UCSD-AML1 (cell line): ENCODE results near the gene RNF125.
A peak's percentile ranks its signal among the peaks of the same experiment; 100 is the strongest.
"Not testable (repeated sequence)": the region's sequence is repeated elsewhere in the genome, so short reads cannot be mapped to it uniquely, and the experiment has no call there.

Experiments used
- DNase-seq: peaks from one replicate; lab custom pipeline; 2025; ENCODE audit not compliant: unreplicated experiment; lab: John Stamatoyannopoulos, UW

Gene RNF125

DNA sequence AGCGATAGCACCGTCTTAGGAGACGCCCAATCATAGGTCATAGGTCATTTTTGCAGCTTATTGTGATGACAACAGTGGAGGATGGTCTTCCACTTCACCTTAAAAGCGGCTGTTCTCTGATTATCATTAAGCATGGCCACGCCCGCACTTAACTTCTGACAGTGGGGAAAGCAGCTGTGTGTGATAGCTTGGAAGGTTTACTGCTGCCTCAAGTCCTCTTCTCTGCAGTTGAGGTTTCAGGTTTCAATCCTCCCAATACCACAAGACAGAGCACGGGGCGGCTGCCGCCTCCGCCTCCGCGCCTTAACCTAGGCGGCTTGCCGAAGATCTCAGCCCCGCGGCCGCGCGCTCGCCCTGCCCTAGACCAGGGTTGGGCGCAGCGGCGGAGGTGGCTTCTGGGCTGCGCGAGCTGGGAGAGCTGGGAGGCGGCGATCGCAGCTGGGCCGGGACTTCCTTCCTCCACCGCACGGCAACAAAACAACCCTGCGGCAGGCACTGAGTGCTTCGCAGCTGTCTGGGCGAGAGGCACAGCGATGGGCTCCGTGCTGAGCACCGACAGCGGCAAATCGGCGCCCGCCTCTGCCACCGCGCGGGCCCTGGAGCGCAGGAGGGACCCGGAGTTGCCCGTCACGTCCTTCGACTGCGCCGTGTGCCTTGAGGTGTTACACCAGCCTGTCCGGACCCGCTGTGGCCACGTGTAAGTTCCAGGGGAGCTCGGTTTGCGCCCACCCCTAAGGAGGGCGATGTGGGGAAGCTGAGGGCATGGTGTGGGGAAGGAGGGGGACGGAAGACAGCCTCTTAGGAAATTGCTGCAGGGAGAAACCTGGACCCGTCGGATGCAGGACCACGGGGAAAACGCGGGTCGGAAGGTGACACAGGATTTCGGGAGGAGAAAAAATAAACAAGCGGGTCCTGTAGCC is at the start of gene RNF125:
Gene RNF125 (plus strand): TSS at position 495 of the 920 bp plus-strand sequence. CDS start 39 bp downstream, at position 534.
- DNase-seq, result peak; percentile 89

DNA sequence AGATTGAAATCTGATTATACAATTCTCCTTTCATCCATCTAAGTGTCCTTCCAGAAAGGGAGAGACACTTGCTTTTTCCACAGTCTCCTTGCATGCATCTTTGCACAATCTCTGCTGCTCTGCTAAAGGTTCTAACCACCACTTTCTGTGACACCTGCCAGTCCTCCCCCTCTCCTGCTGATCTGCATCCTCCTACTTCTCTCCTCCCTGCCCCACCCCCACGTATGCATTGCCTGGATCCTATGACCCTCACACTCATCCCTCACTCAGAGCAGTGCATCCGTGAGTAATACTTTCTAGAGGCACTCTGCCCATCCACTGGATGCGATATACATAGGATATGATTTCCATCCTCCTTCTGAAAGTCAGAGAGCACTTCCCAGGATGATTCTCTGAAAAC is 48.0 kb upstream of the RNF125 start:
- no peak for DNase-seq

DNA sequence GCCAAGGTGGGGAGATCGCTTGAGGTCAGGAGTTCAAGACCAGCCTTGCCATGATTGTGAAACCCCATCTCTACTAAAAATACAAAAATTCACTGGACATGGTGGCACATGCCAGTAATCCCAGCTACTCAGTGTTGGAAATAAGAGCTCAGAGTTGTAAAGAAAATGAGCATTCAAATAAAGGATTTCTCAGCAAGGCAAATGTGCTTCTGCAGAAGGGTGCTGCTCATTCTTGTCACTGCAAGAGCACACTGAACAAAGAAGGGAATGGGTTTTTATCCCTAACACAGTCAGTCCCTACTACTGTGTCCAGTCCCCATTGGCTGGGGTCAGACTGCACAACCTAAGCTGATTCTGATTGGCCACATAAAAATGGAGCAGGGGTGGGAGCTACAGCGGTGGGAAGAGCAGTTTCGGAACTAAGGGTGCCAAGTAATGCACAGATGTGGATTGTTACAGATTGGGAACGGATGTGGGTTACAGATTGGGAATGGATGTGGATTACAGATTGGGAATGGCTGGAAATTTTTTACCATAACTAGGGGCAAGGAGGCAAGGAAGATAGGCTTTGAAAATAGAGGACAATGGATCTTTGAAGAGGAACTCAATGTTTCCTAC is 44.6 kb upstream of the RNF125 start:
- no peak for DNase-seq

DNA sequence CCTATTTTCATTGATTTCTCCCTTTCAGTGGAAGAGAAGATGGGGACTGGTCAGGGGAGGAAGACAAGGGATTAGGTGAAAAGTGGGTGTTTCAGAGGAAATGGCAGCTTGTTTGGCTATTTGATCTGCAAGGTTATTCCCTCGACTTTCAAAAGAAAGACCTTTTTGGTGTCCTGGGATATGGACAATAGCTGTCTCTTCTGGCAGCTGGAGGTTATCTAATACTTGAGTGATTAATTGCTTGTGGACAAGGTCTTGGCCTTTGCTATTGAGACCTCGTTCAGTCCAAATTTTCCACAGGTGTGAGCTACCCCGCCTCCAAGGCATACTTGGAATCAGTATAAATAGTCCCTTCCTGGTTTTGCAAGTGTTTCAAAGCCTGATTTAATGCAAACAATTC is 42.4 kb upstream of the RNF125 start:
- no peak for DNase-seq

DNA sequence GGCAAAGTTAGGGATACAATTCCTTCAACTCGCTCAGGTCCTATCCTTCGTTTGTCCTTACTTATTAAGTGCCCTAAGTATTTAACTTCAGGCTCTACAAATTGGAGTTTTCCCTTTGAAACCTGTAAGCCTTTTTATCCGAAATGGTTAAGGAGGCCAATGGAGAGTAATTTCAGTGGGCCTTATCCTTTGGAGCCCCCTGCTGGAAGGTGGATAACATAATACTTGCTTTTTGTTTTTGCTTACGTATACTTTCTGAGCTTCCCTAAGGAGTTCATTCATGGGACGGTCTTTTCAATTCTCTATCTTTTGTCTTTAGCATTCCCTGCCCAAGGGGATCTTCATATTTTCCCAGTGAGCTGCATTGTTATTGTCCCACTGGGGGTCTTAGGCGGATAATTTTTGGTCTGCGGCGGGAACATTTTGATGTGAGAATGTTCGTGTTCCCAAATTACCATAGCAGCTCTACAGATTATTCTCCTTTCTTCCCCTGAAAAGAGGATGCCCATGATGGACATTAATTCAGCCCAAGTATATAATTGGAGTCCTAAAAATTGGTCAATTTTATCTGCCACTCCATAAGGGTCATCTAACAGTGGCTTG is 41.3 kb upstream of the RNF125 start:
- no peak for DNase-seq

DNA sequence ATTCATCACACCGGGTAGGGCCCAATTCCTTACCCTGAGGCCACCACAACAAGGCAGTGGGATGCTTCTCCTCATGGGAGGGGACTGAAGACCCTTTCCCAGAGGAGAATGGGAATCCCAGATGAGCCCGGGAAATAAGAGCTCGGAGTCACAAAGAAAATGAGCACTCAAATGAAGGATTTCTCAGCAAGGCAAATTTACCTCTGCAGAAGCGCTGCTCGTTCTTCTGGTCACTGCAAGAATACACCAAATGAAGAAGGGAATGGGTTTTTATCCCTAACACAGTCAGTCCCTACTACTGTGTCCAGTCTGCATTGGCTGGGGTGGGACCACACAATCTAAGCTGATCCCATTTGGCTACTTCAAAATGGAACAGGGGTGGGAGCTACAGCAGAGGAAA is 40.0 kb upstream of the RNF125 start:
- no peak for DNase-seq

DNA sequence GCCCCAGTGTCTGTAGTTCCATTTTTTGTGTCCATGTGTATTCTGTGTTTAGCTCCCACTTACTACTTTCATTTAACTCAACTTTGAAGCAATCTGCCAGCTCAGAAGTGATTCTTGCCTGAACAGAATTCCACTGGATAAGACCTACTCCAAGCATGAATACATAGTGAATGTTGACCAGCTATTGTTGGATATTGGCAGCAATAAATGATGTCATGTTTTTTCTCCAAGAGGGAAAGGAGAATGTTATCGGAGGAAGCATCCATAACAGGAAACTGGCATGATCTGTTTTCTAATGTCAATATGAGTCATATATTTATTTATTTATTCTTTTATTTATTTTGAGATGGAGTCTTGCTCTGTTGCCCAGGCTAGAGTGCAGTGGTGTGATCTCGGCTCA is 38.9 kb upstream of the RNF125 start:
- DNase-seq, result no peak

DNA sequence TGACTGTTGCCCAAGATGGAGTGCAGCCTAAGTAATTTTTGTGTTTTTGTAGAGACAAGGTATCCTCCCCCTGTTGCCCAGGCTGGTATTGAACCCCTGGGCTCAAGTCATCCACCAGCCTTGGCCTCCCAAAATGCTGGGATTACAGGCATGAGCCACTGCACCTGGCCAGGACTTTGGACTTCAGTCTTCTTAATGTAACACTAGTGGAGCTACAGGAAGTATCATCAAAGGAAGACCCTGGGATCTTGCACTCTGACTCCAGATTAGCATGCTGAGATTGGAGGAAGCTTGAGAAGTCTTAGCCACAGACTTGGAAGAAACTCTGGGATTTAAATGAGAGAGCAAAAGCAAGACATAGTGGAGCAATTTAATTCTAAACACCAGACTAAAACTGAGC is 37.8 kb upstream of the RNF125 start:
- no peak for DNase-seq

DNA sequence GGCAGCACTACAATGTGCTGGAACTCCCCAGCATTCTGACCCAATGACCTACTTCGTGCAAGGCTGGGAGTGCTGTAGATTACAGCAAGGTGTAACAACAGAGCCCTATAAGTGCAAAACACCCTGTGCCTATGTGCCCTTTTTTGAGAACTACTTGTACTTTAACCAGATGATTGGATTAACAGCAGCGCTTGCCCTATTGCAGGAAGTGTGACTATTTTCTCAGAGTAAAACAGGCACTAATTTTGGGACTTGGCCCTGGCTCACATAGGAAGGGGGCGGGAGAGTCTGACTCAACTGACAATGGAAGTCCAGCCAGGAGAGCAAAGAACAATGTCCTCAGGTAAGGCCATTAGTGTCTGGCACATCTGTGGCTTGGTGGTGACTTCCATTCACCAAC is 35.6 kb upstream of the RNF125 start:
- no peak for DNase-seq

DNA sequence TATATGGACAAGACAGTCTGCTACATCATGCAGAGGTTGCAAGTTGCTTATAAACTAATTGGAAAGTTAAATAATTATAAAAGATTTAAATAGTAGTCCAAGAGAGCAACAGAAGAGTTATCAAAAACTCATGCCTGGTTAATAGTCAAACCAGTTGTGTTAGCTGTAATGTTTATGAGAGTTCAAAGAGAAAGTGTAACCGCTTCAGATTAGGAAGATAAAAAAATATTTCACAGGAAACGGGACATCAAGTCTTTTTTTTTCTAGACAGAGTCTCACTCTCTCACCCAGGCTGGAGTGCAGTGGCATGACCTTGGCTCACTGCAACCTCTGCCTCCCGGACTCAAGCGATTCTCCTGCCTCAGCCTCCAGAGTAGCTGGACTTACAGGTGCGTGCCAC is 34.6 kb upstream of the RNF125 start:
- no peak for DNase-seq

DNA sequence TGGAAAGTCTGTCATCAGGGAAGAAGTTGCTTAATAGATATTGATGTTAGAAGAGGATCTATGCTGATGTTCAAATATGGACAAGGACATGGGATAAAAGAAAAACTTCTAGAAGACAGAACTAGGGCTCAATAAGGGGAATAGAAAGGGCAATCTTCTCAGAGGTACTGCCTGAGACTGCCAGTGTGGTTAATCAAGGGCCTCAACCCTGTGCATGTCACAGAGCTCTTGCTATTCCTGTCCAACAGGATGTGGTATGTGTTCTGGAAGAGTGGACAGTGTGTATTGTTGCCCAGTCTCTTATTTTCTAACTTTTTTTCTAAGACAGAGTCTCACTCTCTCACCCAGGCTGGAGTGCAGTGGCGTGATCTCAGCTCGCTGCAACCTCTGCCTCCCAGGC is 27.8 kb upstream of the RNF125 start:
- peak; percentile 9 for DNase-seq

DNA sequence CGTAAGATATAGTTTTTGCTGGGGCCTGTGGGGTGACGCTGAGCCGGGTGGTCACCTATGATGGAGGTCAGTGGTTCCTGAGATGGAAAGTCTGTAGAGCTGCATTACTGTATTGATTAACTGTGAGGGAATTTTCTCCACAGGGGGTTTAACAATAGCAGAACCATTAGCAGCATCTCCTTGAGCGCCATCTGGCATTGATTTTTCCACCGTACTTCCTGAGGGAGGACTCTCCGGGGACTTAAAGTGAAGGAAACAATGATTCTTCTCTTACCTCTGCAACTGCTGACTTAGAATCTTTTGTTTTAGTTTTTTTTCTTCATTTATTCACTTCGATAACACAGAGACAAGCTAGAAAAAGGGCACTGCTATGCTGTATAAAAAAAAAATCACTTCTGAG is 22.6 kb upstream of the RNF125 start:
- DNase-seq, result no peak

DNA sequence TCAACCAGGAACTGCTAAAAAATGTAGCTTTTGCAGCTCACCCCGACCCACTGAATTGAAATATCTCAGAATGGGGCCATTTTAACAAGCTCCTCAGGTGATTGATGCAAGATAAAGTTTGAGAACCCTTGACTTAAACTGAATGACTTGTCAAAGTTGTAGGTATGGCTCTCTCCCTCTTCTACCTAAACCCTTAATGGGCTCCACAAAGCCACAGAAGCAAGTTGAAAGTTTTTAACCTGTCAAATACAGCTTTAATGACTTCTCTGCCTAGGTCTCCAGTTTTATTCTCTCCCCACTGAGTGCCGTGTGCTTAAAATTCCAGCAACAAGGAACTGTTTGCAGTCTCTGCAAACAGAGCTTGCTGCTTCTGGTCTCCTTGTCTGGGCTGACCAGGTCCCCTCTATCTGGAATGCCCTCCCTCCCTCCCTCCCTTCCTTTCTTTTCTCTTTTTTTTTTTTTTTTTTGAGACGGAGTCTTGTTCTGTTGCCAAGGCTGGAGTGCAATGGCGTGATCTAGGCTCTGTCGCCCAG is 19.7 kb upstream of the RNF125 start:
- no peak for DNase-seq

DNA sequence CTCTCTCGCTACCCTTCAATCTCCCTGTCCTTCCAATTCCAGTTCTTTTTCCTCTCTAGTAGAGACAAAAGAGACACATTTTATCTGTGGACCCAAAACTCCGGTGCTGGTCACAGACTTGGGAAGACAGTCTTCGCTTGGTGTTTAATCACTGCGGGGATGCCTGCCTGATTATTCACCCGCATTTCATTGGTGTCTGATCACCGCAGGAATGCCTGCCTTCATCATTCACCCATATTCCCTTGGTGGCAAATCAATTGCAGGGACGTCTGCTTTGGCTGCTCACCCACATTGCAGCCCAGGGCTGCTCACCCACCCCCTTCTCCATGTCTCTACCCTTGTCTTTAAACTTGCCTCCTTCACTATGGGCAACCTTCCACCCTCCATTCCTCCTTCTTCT is 17.5 kb upstream of the RNF125 start:
- DNase-seq, result not testable (repeated sequence)

DNA sequence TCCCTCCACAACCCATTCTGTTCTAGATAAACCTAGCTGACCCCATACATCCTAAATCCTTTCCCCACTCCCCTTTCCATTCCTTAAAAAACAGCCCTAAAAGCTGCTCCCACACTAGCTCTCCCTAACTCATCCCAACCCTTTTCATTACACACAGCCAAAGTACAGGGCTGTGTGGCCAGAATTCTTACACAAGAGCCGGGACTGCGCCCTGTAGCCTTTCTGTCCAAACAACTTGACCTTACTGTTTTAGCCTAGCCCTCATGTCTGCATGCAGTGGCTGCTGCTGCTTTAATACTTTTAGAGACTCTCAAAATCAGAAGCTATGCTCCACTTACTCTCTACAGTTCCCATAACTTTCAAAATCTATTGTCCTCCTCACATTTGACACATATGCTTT is 14.8 kb upstream of the RNF125 start:
- DNase-seq, result not testable (repeated sequence)

DNA sequence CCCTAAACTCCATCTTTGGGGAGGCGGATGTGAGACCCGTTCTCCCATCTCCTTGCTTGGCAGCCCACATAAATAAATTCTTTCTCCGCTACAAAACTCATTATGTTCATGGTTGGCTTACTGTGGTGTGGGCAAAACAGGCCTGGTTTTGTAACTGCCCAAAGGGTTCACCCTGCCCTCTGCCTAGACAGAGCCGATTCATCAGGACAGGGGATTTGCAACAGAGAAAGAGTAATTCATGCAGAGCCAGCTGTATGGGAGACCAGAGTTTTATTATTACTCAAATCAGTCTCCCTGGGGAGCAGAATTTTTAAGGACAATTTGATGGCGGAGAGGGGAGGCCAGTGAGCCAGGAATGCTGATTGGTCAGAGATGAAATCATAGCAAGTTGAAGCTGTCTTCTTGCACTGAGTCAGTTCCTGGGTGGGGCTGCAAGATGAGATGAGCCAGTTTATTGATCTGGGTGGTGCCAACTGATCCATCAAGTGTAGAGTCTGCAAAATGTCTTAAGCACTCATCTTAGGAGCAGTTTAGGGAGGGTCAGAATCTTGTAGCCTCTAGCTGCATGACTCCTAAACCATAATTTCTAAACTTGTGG is 8.4 kb upstream of the RNF125 start:
- DNase-seq, result no peak

DNA sequence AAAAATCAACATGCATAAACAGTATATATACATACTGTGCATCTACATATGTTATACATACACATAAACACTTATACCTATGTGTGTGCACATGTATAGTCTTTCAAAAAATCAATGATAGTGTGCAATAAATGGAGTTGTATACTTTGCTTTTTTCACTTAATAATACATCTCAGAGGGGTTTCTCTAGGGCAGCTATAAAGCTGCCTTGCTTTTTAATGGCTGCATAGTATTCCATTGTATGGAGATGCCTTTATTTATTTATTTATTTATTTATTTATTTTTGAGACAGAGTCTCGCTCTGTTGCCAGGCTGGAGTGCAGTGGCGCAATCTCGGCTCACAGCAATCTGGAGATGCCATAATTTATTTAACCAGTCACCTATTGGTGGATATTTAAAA is 7.4 kb upstream of the RNF125 start:
- DNase-seq, result no peak

DNA sequence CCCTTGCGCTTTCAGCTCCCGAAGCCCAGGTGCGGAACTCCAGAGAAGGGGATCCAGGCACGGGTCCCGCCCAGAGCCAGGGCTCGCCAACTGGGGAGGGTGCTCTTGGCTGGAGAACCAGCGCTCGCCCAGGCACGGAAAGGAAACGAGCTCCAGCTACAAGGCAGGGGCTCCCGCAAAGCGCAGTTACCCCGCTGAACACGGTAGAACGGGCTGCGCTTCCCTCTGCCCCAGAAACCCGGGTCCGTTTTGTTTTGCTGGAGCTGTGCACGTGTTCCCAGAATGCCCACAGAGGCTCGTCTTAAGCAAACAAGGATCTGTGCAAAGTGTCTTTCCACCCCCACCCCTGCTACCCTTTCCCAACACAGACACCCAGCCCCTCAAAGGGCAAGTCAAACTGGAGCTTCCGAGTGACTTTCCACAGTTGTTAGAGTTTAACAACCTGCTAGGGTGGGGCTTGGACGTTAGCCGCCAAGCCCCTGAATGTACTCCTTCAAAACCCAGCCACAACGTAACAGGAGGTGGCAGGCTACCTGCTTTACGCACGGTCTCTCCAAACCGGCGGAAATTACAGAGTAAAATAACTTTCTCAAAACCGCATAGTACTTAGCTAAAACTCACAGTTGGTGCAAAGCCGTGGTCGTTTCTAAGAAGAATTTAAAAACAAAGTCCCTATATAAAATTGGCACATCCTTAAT is 775 bp downstream of the RNF125 start:
- peak; percentile 62 for DNase-seq

DNA sequence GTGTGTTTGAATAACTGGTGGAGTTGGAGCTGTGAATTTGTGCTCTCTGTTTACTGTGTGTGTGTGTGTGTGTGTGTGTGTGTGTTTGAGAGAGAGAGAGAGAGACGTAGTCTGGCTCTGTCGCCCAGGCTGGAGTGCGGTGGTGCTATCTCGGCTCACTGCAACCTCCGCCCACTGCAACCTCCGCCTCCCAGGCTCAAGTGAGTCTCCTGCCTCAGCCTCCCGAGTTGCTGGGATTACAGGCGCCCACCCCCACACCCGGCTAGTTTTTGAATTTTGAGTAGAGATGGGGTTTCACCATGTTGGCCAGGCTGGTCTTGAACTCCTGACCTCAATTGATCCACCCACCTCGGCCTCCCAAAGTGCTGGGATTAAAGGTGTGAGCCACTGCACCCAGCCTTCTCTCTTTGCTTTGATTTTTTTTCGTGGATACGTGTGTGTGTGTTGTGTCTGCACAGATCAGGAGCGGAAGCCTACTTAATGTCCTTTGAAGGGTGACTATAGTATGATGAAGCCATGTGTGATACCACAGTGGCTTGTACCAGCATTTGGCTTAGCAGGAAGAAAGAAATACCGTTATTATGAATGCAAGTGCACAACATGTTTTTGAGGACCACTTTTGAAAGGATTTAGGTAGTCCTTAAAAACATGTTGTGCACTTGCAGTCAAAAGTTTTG is 1.5 kb downstream of the RNF125 start:
- DNase-seq, result peak; percentile 23
